Tibial artery (tissue), 4 donors: ENCODE results near the gene HNRNPH1.
A peak's percentile ranks its signal among the peaks of the same experiment; 100 is the strongest.
"Not testable (repeated sequence)": the region's sequence is repeated elsewhere in the genome, so short reads cannot be mapped to it uniquely, and the experiment has no call there.

Source experiments
- DNase-seq, 2 donors: peaks; one replicate each; pipeline ENCODE4 v3.0.0-alpha.2; 2019
- H3K27ac ChIP-seq, 2 donors: fragments of 200-600 bp; sonication (generic) in 1 of 2; 1 replicate in 1 of 2; 2 replicates in 1 of 2; pipeline ENCODE4 v1.5.1; 2018 to 2019; ENCODE audit warnings: mild to moderate bottlenecking in 1 of 2
- H3K27me3 ChIP-seq, 2 donors: fragments of 200-600 bp; sonication (generic) in 1 of 2; one replicate each; pipeline versions ENCODE4 v1.5.1 to v1.6.0; 2016 to 2019
- H3K36me3 ChIP-seq, 3 donors: fragments of 200-600 bp; sonication (generic) in 2 of 3; one replicate each; pipeline ENCODE4 v1.5.1; 2016 to 2019; ENCODE audit warnings: mild to moderate bottlenecking in 2 of 3
- H3K4me1 ChIP-seq, 4 donors: fragments of 200-600 bp; sonication (generic) in 2 of 4; 1 replicate in 3 of 4; 2 replicates in 1 of 4; pipeline ENCODE4 v1.5.1; 2016 to 2019
- H3K4me3 ChIP-seq, 2 donors: fragments of 200-600 bp; sonication (generic) in 1 of 2; 1 replicate in 1 of 2; 2 replicates in 1 of 2; pipeline ENCODE4 v1.5.1; 2018 to 2019; ENCODE audit warnings: mild to moderate bottlenecking in 2 of 2
- H3K9me3 ChIP-seq, 3 donors: fragments of 200-600 bp; sonication (generic) in 1 of 3; one replicate each; pipeline ENCODE4 v1.5.1; 2016 to 2019
- CTCF ChIP-seq, 2 experiments: fragments of 200-600 bp in 1 of 2; fragments of 450-650 bp in 1 of 2; IDR thresholded peaks; one replicate each; pipeline ENCODE4 v1.5.1; 2017 to 2019; ENCODE audit warnings: antibody characterized with exemption in 2 of 2, mild to moderate bottlenecking in 1 of 2, moderate library complexity in 1 of 2
- intact Hi-C: fragments of 100-400 bp; cut with DNase I; formaldehyde crosslinking; loops from one replicate; pipeline ENCODE4 v1.15.0; 2023; ENCODE audit warnings: low total_unique reads

The HNRNPH1 gene

GRCh38 chr5:179623003-179623905, at the start of gene HNRNPH1:
Gene HNRNPH1, minus strand, starts transcription at chr5:179623671. Its CDS starts 538 bp downstream, at chr5:179623133.
- peak within 1 kb of the TSS; percentile 94 to 99 for H3K4me3 ChIP-seq
- TF ChIP-seq CTCF (IDR thresholded peaks at IDR 0.05), result no peak
- H3K27me3 ChIP-seq, result no peaks in the 10 kb centered on the region
- peaks cover 0 to 53% (median 44%) of the 10 kb centered on the region in 4 donors for H3K4me1 ChIP-seq
- intact Hi-C loops, result loop anchor here (5.0 to 10.0 kb wide), 3 partner anchors 52 to 194 kb away; partner anchors contain the start of gene RUFY1
- H3K9me3 ChIP-seq, result no peaks in the 10 kb centered on the region
- peak; percentile 97 to 99 for DNase-seq
- peaks cover 29 to 35% (median 34%) of the 10 kb centered on the region in 3 donors for H3K36me3 ChIP-seq
- H3K27ac ChIP-seq, result peak within 1 kb of the TSS; percentile 99 to 100

GRCh38 chr5:179668391-179668790, 44.9 kb upstream of the HNRNPH1 start:
- Histone ChIP-seq H3K36me3 (peaks cover 0 to 27% (median 3%) of the 10 kb centered on the region in 3 donors), H3K4me3 (no peak overlapping the region), H3K27me3 (no peaks in the 10 kb centered on the region), H3K9me3 (no peaks in the 10 kb centered on the region), H3K27ac (no peak overlapping the region), H3K4me1 (no peaks in the 10 kb centered on the region)
- no peak for DNase-seq
- peak; percentile 40 for TF ChIP-seq CTCF (IDR thresholded peaks at IDR 0.05)
- intact Hi-C loops, result no loop called here

DNA sequence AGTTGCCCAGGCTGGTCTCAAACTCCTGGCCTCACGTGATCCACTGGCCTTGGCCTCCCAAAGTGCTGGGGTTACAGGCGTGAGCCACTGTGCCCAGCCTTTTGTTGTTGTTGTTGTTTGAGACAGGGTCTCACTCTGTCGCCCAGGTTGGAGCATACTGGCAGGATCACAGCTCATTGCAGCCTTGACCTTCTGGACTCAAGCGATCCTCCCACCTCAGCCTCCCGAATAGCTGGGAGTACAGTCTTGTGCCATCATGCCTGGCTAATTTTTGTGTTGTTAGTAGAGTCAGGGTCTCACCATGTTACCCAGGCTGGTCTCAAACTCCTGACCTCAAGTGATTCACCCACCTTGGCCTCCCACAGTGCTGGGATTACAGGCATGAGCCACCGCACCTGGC, 38.2 kb upstream of the HNRNPH1 start:
- intact Hi-C loops, H3K27me3 ChIP-seq, H3K27ac ChIP-seq, DNase-seq, H3K4me3 ChIP-seq, H3K9me3 ChIP-seq, H3K4me1 ChIP-seq: not testable (repeated sequence)
- H3K36me3 ChIP-seq, result peaks cover 0 to 34% (median 3%) of the 10 kb centered on the region in 3 donors

DNA sequence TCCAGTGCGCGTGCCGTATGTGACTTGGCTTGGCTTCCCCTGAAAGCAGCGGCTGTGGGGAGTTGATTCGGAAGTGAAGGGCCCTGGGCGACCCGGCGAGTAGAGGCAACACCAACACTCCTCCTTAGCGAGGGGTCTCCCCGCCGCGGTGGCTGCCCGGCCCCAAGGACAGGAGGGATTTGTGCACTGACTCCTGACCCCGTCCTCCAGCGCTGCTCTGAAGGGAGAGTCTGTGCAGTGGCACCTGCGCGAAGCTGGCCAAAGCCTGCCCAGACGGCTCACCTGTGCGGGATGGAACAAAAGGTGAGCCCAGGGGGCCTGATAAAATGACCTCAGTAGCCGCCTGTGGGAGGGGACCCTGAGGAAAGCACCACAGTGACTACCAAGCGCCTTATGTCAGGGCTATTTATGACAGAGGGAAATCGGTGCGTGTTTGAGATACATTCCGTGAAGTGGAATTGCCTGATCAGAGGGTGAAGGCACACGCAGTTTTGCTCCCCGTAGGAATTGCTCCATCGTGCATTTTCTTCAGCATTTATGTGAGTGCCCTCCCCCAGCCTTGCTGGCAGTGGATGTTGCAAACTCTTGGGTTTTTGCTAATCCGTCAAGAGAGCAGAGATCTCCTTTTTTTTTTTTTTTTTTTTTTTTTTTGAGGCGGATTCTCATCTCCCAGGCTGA, 34.8 kb upstream of the HNRNPH1 start:
- H3K4me1 ChIP-seq, intact Hi-C loops, H3K27me3 ChIP-seq, H3K36me3 ChIP-seq, H3K9me3 ChIP-seq, DNase-seq: not testable (repeated sequence)
- H3K27ac ChIP-seq, result peak overlapping the region in 1 of 2 donors; percentile 61
- peak overlapping the region; percentile 51 to 56 for H3K4me3 ChIP-seq

GRCh38 chr5:179657302-179658178, 34.1 kb upstream of the HNRNPH1 start:
- not testable (repeated sequence) for DNase-seq

GRCh38 chr5:179653135-179653534, 29.7 kb upstream of the HNRNPH1 start:
- H3K4me3 ChIP-seq, H3K27ac ChIP-seq, H3K36me3 ChIP-seq, H3K4me1 ChIP-seq, intact Hi-C loops, H3K27me3 ChIP-seq, DNase-seq, H3K9me3 ChIP-seq: not testable (repeated sequence)

More at GRCh38 chr5:179657302-179658178, 34.1 kb upstream of the HNRNPH1 start:
- H3K27me3 ChIP-seq, H3K27ac ChIP-seq, H3K36me3 ChIP-seq, H3K9me3 ChIP-seq, H3K4me1 ChIP-seq, intact Hi-C loops: not testable (repeated sequence)
- H3K4me3 ChIP-seq, result peak overlapping the region in 1 of 2 donors; percentile 27

- DNase-seq, H3K4me1 ChIP-seq, H3K27me3 ChIP-seq, H3K9me3 ChIP-seq, H3K36me3 ChIP-seq, intact Hi-C loops, H3K4me3 ChIP-seq, H3K27ac ChIP-seq: not testable (repeated sequence)
These were observed 26.8 kb upstream of the HNRNPH1 start for GRCh38 chr5:179650245-179650644.

- H3K27me3 ChIP-seq, H3K4me3 ChIP-seq, DNase-seq, intact Hi-C loops, H3K4me1 ChIP-seq, H3K9me3 ChIP-seq, H3K36me3 ChIP-seq, H3K27ac ChIP-seq: not testable (repeated sequence)
These were observed 25.8 kb upstream of the HNRNPH1 start for GRCh38 chr5:179649166-179649703.
